Thyroid gland (tissue), 4 donors: ENCODE results near the gene CCDC43.

Experiments
- POLR2A ChIP-seq, 2 donors: fragments of 450-650 bp; IDR thresholded peaks; one replicate each; pipeline ENCODE4 v1.6.1; 2017; ENCODE audit warnings: antibody characterized with exemption in 2 of 2, mild to moderate bottlenecking in 2 of 2, moderate library complexity in 1 of 2
- TF ChIP-seq, protein P1 (sequence below), 6 experiments: fragments of 200-600 bp in 3 of 6; fragments of 450-650 bp in 3 of 6; sonication (generic) in 3 of 6; IDR thresholded peaks; one replicate each; pipeline ENCODE4 v1.5.1; 2016 to 2019; ENCODE audit warnings: antibody characterized with exemption in 6 of 6, mild to moderate bottlenecking in 2 of 6, inconsistent platforms in 1 of 6, moderate library complexity in 1 of 6

DNA sequence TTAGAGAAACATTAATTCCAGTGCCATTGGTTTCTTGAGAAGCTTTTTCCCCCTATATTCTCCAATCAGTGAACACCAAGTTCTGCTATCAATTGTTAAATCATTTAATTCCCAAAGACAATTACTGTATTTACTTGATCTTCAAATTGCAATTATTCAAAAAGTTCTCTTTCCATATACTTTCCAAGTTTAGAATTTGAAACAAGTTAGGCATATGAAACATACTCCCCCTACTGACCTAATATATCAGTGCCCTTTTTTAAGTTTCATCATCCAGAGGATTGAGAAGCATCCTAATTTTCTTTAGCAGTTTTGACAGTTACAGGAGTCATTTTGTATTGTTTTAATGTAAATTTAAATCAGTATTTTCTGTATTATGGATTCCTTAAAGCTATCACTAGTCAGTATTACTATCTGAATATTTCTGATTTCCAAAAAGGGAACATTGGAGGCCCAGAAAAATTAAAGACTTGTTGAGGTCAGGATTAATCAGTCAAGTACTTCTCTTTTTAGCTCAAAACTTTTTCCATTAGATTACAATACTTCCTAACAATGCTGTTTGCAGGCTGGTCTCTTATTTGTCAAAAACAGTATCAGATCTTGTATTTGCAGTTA, 17.0 kb downstream of the CCDC43 start:
- TF ChIP-seq, protein P1, sequence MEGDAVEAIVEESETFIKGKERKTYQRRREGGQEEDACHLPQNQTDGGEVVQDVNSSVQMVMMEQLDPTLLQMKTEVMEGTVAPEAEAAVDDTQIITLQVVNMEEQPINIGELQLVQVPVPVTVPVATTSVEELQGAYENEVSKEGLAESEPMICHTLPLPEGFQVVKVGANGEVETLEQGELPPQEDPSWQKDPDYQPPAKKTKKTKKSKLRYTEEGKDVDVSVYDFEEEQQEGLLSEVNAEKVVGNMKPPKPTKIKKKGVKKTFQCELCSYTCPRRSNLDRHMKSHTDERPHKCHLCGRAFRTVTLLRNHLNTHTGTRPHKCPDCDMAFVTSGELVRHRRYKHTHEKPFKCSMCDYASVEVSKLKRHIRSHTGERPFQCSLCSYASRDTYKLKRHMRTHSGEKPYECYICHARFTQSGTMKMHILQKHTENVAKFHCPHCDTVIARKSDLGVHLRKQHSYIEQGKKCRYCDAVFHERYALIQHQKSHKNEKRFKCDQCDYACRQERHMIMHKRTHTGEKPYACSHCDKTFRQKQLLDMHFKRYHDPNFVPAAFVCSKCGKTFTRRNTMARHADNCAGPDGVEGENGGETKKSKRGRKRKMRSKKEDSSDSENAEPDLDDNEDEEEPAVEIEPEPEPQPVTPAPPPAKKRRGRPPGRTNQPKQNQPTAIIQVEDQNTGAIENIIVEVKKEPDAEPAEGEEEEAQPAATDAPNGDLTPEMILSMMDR (IDR thresholded peaks at IDR 0.05) = peak in 3 of 6 experiments; percentile 40 to 52 (median 45)
- no peak for TF ChIP-seq POLR2A (IDR thresholded peaks at IDR 0.05)
